DMS 273 treated with DMSO at 0.1 percent for 48 hours (cell line): ENCODE results near the gene SLC7A8.
A peak's percentile ranks its signal among the peaks of the same experiment; 100 is the strongest.

Source experiments
- DNase-seq: peaks from one replicate; lab custom pipeline; 2025; lab: John Stamatoyannopoulos, UW

The SLC7A8 gene

DNA sequence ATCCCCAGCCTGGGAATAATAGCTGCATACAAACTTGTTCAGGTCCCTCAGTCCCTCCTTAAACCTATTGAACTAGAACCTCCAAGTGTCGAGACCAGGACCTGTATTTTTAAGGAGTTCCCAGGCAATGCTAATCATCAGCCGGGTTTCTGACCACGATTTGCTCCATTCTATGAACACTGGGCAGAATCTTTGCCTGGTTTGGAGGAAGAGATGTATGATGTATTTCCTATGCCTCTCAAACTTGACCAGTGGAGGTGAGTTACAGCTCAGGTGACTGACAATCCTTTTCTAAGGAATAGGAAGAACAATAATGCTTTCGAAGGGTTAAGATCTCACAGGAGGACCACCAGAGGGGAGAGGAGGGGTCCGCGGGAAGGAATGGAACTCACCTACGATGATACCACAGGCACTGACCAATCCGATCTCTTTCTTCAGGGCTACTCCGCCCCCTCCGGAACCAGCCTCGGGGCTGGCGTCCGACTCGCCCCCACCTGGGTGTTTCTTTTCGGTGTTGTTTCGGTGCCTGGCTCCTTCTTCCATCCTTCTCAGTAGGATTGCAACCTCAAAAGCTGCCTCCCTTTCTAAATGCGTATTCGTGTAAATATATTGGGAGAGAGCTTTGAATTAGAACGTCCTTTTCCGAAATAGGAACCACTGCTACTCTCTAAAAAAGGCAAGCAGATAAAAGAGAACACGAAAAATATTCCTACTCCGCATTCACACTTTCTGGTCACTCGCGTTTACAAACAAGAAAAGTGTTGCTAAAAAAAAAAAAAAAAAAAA, 895 bp downstream of the SLC7A8 start:
- DNase-seq = no peak

DNA sequence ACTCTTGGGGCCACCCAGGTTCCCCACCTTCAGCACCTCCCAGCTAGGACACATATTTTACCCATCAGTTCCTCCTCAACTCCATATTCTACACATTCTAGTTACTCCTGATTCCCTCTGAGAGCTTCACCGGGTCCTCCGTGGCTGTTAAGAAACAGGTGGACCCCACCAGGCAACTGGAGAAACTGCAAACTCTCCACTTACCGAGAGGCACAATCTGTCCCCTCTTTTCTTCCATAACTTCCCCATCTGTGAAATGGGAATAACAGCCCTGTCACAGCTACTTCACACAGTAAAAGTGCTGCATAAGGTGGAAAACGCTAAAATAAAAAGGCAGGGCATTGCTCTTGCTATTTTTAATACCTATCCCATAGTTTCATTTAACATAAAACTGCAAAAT, 1.5 kb downstream of the SLC7A8 start:
- no peak for DNase-seq

DNA sequence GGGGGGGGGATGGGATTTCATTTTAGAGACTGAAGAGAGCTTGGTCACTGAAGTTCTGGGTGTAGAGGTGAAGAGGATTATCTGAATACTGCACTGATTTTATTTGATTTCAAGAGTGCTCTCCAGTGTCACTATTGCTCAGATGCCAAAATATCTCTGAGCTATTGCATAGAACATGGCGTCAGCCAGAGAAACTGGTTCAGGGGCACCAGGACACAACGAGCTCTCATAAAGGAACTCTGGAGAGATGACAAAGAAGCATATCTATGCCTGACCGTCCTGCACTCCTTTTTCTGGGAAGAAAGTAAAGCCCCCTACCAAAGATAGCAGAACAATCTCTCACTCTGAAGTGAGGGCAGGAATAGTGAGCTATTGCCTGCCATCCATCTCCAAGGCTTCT, 2.0 kb downstream of the SLC7A8 start:
- no peak for DNase-seq

DNA sequence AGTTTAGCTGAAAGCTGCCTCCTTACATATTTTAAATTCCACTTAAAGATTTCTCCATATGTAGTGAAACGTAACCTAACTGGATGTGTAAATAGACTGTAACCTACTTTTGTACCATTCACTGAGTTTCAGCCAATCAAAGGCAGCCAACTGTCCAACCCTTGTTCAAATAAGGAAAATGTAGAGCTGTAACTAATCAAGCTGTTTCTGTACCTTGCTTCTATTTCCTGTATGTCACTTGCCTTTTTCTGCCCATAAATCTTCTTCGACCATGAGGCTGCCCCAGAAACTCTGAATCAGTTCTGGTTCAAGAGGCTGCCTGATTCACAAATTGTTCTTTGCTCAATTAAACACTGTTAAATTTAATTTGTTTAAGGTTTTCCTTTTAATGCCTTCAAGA, 6.3 kb downstream of the SLC7A8 start:
- DNase-seq = no peak

DNA sequence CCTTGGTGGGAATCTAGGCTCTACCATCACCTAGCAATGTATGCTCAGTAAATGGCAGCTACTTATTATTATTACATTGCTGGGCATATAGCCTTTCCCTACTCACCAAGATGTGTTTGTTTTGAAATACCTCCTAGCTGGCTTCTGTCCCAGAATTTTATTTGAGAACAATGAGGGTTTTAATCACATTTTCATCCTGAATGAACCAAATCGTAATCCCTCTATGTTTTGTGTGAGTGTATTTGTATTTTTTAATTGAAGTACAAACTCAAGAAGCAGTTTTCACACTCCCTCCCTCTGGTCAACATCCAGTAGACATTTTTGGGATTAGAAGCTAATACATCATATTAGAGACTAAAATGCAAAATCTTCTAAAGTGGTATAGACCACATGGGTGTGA, 7.6 kb downstream of the SLC7A8 start:
- no peak for DNase-seq

DNA sequence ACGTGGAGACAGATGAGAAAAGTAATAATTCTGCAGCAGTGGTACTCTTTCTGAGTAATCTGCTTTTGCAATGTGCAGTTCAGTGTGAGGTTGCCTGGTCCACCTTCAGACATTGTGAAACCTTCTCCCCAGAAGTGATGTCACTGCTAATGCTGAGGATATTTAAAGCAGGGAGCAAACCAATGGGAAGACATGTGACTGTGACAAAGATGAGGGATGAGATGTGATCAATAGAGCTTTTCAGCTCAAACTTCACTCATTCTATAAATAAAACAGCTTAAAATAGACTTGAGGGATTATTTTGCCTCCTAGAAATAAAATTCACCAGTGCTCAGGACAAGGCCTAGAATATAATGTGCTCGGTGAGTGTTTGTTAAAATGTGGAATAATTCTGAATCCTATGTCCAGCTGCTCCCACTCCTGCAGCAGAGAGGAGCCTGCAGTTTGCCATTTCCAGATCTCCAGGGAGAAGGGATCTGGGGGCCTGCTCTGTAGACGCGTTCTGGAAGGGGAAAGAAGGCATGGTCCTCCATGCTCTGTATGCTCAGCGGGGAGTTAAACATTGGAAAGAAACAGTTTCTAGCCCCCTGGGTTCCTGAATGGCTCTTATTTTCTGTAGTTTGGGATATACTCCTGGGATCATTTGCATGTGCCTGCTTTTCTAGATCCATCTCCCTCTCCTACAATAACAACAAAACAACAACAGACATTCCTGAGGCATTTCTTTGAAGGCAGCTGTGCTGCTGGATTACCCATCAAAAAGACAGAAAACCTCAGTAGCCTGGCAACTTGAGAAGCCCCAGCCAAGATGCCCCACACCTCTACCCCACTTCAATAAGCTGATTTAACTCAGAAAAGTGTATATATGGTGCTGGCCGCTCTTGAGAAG, 8.9 kb downstream of the SLC7A8 start:
- DNase-seq = no peak

DNA sequence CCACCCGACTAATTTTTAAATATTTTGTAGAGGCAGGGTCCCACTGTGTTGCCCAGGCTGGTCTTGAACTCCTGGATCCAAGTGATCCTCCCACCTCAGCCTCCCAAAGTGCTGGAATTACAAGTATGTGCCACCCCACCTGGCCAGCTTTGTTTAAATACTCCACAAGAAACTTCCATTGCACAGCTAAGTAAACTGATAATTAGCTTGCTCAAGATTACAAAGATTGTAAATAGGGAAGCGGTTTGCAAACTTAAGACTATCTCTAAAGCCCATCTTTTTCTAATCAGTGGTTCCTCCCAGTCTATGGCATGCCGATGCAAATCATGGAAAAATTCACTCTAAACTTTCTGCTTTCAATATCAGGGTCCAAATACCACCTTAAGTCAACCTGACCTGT, 9.7 kb downstream of the SLC7A8 start:
- DNase-seq = no peak

DNA sequence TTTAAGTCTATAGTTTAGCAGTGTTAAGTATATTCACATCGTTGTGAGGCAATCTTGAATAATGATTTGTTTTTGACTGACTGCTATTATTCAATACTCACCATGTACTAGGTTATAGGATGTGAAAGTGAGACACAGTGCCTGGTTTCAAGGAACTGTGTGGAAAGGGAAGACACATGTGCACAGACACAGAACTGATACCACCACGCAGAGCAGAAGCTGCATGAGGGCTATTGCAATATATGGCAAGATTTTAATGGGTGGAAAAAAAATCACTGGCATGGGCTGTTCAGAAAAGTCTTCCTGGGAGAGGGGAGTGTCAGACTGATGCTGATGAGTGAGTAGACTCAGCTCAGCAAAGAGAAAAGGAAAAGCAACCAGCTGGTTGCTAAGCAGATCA, 10.4 kb downstream of the SLC7A8 start:
- no peak for DNase-seq

DNA sequence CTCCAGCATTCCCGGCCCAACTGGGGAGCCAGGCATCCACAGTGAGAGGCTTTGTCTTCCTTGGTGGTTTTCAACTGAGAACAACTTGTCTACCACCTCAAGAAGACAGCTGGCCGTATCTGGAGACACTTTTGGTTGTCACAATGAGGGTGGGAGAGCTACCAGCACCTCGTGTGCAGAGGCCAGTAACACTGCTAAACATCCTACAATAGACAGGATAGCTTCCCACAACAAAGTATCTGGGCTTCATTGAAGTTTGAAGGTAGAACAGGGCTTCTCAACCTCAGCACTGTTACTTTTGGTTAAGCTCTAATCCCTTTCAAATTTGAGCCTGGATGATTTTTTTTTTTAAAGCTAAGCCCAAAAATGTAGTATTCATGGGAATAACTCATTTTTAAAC, 10.9 kb downstream of the SLC7A8 start:
- DNase-seq = no peak

DNA sequence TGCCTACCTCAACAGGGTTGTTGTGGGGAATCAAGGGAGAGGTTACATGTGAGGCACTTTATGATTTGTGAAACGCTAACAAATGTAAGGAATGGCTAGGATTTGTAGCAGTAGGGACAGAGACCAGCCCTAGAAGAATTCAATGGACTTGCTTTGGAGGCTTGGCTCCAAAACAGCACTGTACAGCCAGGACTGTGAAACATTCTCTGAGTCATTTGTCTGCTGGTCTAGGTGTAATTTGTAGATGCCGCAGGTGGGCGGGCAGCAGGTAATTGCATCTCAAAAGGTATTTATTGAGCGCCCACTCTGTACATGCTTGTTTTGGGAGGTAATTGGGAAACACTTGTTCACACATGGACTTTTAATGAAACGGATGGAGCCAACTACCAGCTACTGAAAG, 11.4 kb downstream of the SLC7A8 start:
- no peak for DNase-seq

DNA sequence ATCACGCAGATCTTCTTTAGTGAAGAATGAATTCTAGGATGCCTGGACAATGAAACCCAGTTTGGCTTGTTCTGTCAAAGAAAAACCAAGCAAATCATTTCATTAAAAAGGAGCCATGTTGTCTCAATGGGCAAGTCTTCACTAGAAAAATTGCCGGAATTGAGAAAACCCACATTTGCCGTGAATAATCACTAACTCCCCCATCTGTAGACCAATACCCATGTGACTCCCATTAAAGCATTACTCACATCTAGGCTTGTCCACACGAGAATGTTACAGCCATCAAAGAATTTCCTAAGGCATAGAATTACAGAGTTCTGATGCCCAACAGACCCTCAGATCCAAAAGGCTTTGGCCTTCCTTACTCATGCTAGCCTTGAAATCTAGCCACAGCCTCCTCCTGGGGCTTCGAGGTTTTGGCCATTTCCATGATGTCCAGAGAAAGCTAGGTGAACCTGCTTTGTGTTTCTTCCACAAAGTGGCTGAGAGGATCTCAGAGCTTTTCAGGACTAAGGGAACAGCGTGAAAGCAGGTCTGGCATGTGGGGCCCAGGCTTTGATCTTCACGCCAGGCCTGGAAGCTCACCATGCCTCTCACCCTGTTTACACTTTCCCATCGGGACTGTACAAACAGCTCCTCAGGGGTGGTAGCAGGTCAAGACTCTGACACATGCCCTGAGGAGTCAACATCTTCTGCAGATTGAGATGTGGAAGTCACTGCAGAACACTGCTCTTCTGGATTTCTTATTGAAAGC, 12.1 kb downstream of the SLC7A8 start:
- DNase-seq = no peak

DNA sequence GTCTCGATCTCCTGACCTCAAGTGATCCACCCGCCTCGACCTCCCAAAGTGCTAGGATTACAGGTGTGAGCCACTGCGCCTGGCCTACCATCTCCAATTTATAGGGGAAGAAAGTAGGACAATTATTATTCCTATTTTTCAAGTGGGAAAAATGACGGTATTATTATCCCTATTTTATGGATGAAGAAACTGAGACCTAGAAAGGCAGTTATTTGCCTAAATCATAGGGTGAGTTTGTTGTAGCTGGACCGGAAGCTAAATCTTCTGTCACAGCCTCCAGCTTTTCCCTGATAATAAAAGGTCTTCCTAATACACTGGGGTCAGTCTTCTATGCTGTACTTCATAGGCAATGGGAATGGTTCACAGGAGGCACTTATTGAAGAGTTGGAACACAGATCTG, 13.8 kb downstream of the SLC7A8 start:
- no peak for DNase-seq

DNA sequence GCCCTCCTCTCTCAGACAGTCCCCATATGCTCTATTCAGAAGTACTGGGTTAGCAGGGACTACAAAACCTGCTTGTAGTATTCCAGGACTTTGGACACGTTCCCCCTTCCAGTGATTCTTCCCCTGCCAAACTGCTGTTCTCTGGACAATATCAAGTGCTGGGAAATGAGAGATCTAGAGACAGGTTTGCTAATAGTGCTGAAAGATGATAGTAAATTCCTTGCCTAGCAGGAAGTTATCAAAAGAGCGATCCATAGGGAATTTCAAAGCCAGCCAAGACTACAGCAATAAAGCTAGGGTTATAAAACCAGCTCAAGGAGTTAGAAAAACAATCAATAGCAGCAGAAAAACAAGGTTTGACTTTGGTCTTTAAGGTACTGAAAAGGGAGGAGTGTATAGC, 15.2 kb downstream of the SLC7A8 start:
- no peak for DNase-seq

DNA sequence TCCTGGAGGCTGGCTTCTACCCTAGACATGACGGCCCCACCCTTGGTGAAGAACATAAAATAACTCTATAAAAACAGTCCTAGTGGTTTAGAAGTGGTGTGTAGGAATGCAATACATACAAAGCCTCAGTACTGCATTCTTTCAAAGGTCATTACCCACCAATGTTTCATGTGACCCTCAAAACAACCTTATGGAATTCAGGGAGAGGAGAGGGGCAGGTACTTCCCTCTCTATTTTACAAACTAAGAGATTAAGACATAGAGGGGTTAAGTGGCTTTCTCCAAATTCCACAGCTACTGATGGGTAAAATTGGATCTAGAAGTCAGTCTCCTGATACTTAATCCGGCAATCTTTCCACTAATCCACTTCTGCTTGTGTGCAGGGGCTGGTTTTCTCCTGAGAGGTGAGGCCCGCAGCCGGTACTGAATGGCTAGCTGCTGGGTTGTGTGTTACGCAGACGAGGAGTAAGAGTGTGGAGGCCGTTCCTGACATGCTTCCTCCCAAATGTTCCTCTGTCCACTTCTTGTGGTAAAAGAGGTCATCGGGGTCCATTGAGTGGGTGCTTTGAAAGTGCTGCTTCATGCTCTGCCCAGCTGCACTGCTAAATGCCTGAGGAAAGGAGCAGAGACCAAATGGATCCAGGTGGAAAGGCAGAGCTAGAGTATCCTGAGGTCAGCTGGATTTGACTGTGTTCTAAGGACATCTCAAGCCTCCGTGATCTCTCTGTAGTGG, 16.2 kb downstream of the SLC7A8 start:
- no peak for DNase-seq

DNA sequence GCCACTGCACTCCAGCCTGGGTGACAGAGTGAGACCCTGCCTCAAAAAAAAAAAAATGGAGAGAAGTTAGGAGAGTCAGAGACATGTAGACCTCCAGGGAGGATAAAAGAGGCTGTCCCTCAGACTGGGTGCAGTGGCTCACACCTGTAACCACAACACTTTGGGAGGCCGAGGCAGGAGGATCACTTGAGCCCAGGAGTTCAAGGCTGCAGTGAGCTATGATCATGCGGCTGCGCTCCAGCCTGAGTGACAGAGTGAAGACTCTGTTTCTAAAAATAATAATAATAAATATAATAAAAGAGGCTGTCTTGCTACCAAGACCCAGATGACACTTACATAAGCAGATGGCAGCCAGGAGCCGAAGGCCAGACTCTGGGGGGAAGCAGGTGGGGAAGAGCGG, 18.5 kb downstream of the SLC7A8 start:
- no peak for DNase-seq

DNA sequence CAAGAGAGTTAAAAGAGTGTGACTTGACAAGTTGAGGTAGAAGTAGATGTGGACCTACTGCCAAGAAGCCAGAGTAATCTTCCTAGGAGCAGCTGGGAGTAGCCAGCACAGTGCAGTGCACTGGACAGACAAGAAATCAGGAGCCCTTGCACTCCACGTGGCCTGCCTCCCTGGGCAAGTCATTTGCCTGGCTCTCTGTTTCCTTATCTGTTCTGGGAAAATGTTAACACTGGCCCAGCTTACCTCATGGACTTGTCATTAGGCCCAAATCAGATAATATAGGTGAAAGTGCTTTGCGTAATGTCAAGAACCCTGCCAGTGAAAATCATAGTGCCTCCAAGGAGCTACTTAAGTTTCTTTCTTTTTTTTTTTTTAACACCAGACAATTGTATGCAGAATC, 19.2 kb downstream of the SLC7A8 start:
- DNase-seq = no peak

DNA sequence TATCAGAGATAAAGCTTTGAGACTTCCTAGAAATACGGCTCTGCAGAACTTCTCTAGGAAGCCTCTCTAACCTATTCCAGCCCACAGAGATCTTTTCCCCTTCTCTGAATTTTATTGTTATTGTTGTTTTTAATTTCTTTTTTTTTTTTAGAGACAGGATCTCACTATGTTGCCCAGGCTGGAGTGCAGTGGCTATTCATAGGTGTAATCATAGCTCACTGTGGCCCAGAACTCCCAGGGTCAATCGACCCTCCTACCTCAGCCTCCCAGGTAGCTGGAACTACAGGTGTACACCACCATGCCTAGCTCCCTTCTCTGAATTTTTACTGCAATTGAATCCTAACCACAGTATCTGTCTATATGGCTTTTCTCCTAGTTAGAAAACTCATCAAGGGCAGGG, 19.6 kb downstream of the SLC7A8 start:
- no peak for DNase-seq

DNA sequence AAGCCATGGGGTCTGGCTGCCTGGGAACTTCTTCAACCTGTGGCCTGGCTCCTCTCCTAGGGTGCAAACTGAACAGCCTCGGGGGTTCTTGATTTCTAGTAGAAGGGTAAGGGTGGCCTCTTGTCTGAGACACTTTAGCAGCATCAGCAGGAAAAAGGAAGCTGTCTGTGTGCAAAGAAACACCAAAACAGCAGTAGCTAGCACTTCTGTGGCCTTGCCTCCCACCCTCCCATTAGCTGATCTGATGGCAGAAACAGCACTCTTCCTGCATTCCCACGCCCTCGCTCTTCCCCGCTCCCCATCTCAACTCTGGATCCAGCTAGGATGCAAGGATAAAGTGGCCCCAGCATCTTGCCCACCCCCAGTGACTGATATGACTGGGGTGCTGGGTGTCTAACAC, 20.7 kb downstream of the SLC7A8 start:
- DNase-seq = no peak

DNA sequence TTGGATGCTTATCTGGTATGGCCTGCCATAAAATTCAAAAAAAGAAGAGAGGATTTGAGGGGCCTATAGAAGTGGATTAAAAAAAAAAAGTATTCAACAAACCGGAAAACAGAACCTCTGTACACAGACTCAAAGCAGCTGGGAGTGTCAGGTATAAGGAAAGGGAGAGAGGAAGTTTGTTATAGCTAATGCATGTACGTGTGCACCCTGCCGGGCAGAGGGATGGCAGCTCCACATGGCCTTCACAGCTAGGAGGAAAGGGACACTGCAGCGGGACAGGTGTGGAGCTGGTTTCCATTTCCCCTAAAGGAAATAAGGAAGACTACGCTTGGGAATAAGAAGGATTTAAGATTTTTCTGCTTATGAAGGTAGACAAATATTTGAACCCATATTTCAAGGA, 21.5 kb downstream of the SLC7A8 start:
- no peak for DNase-seq

DNA sequence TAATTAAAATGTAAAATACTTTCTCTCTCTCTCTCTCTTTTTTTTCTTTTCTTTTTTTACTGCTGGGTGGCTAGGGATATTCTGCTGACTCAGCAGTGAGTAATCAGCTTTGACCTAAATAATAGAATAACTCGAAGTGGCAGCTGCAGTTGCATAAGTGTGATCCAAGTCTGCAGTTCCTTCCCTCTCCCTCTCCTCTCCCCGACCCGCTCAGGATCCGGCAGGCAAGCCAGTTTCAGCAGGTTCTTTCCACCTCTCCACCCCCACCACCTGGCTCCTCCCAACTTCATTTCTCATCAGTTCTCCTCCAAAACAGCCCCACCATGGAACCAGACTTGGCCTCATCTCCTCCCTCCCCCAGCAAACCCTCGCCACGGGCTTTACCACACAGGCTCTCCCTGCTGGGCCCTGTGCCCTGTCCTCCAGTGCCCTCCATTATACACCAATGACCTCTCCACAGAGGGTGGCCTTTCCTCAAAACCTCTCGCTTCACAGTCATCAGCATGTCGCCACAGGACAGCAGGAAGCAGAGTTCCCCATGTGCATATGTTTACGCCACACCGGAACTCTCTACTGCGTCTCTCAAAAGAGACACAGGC, 22.4 kb downstream of the SLC7A8 start:
- DNase-seq = peak; percentile 67

DNA sequence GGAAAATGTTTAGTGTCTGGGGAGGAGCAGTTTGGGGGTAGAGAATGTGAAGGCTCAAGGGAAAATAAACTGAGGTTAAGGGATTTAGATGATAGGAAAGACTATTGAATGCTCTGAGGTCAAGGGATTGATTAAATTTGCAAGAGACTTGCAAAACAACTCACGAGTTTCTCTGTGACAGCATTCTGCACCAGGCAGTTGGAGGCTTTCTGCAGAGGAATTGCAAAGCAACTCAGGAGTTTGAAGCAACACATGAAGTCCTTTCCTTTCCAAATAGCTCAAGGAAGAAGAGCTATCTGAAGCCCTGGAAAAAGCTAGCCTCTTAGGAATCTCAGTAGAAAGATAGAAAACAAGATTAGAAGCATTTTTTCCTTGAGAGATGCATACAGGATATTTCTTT, 23.9 kb downstream of the SLC7A8 start:
- DNase-seq = no peak

DNA sequence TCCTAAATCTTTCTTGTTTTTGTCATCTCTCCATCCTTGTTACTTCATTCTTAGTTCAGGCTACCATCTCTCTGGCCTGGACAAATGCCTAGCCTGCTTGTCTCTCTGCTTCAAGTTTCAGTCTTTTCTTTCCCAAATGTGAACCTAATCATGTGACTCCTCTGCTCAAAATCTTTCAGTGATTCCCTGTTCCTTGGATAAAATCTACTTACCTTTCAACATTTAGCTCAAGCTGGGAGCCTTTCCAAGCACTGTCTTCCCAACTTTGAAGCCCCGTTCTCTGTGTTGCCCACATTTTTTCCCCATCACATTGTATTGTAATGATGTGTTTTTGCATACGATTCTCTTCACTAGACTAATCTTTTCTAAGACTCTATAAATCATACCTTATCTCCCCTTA, 24.7 kb downstream of the SLC7A8 start:
- DNase-seq = no peak
